Erythroblast (primary cell): ENCODE results near the gene GOLGA8N.

ENCODE experiments used
- GATA1 ChIP-seq: IDR thresholded peaks from 2 replicates; pipeline ENCODE4 v1.6.1; 2011; ENCODE audit warnings: low read depth, mild to moderate bottlenecking, control low read depth, low read length, moderate library complexity
- POLR2A ChIP-seq: IDR thresholded peaks from 2 replicates; pipeline ENCODE4 v1.6.1; 2011; ENCODE audit warnings: mild to moderate bottlenecking, low read length

DNA sequence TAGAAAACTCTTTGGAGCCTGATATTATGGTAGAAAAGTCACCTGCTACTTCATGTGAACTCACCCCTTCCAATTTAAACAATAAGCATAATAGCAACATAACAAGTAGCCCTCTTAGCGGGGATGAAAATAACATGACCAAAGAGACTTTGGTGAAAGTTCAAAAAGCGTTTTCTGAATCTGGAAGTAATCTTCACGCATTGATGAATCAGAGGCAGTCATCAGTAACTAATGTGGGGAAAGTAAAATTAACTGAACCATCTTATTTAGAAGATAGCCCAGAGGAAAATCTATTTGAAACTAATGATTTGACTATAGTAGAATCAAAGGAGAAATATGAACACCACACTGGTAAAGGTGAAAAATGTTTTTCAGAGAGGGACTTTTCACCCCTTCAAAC is 43.2 kb downstream of the GOLGA8N start:
- TF ChIP-seq POLR2A (no peak), GATA1 (no peak)
